WTC11 (cell line): ENCODE data around the gene TCEAL5. TPM values are rescaled to one million over a fixed set of nuclear protein-coding genes. Genes with fewer than 3 reads are reported as not detected.

Source experiments
- ATAC-seq: fragments of 200-7000 bp; cut with Tn5 transposase; 2 replicates; pipeline ENCODE4 v1.10.0; 2021; ENCODE audit warnings: mild to moderate bottlenecking, moderate library complexity
- CTCF ChIA-PET: fragments of 300-600 bp; sonication (Branson Sonifier 250); formaldehyde crosslinking; loops from one replicate; lab custom pipeline; 2021; ENCODE audit warnings: antibody characterized with exemption; lab: Charles Lee
- POLR2A ChIA-PET: fragments of 350-600 bp; sonication (Branson Sonifier 250); formaldehyde crosslinking; loops from one replicate; lab custom pipeline; 2021; ENCODE audit warnings: antibody characterized with exemption; lab: Charles Lee
- DNase-seq: peaks from one replicate; pipeline ENCODE4 v3.0.0; 2021; ENCODE audit warnings: low spot score
- H3K27ac Mint-ChIP-seq: 2 replicates; pipeline ENCODE4 v1.8.0; 2021; ENCODE audit warnings: mixed read lengths
- H3K27me3 Mint-ChIP-seq: 2 replicates; pipeline ENCODE4 v1.8.0; 2021; ENCODE audit warnings: low read depth, mild to moderate bottlenecking, moderate library complexity, mixed read lengths
- H3K36me3 Mint-ChIP-seq: 2 replicates; pipeline ENCODE4 v1.8.0; 2021; ENCODE audit warnings: mixed read lengths
- H3K4me1 Mint-ChIP-seq: 2 replicates; pipeline ENCODE4 v1.8.0; 2022; ENCODE audit warnings: mixed read lengths
- H3K4me3 Mint-ChIP-seq: 2 replicates; pipeline ENCODE4 v1.8.0; 2021; ENCODE audit warnings: mild to moderate bottlenecking, moderate library complexity, mixed read lengths
- H3K9me3 Mint-ChIP-seq: 2 replicates; pipeline ENCODE4 v1.8.0; 2021; ENCODE audit warnings: mixed read lengths
- AFF4 ChIP-seq: sonication (generic); formaldehyde crosslinking; IDR thresholded peaks from 2 replicates; pipeline ENCODE4 v1.8.1; 2023; ENCODE audit warnings: mild to moderate bottlenecking, missing genetic modification reagents, borderline replicate concordance
- AR ChIP-seq: fragments of 250-450 bp; sonication (Bioruptor Pico); IDR thresholded peaks from 2 replicates; pipeline ENCODE4 v1.9.0; 2021; ENCODE audit warnings: mild to moderate bottlenecking
- FOXK1 ChIP-seq: sonication (generic); formaldehyde crosslinking; IDR thresholded peaks from 2 replicates; pipeline ENCODE4 v1.8.0; 2022; ENCODE audit warnings: mild to moderate bottlenecking, moderate library complexity, missing genetic modification reagents
- FOXP1 ChIP-seq: sonication (generic); formaldehyde crosslinking; IDR thresholded peaks from 2 replicates; pipeline ENCODE4 v1.8.0; 2022; ENCODE audit warnings: missing genetic modification reagents, mild to moderate bottlenecking, moderate library complexity, borderline replicate concordance
- FOXP4 ChIP-seq: sonication (generic); formaldehyde crosslinking; IDR thresholded peaks from 2 replicates; pipeline ENCODE4 v1.8.0; 2022; ENCODE audit warnings: mild to moderate bottlenecking, missing genetic modification reagents
- MXD4 ChIP-seq: fragments of 250-450 bp; sonication (Bioruptor Pico); IDR thresholded peaks from 2 replicates; pipeline ENCODE4 v1.8.0; 2021; ENCODE audit warnings: mild to moderate bottlenecking, moderate library complexity, borderline replicate concordance
- PRDM15 ChIP-seq: sonication (generic); formaldehyde crosslinking; IDR thresholded peaks from 2 replicates; pipeline ENCODE4 v1.8.0; 2022; ENCODE audit warnings: missing genetic modification reagents
- SP1 ChIP-seq: sonication (generic); formaldehyde crosslinking; conservative IDR thresholded peaks from 2 replicates; pipeline ENCODE4 v1.8.1; 2022; ENCODE audit warnings: missing genetic modification reagents
- USF1 ChIP-seq: sonication (generic); formaldehyde crosslinking; IDR thresholded peaks from 2 replicates; pipeline ENCODE4 v1.8.0; 2022; ENCODE audit warnings: mild to moderate bottlenecking, missing genetic modification reagents
- USF2 ChIP-seq: sonication (generic); formaldehyde crosslinking; IDR thresholded peaks from 2 replicates; pipeline ENCODE4 v1.8.1; 2023; ENCODE audit warnings: mild to moderate bottlenecking, missing genetic modification reagents, moderate library complexity
- ZBTB21 ChIP-seq: sonication (generic); formaldehyde crosslinking; IDR thresholded peaks from 2 replicates; pipeline ENCODE4 v1.8.1; 2023; ENCODE audit warnings: mild to moderate bottlenecking, missing genetic modification reagents, borderline replicate concordance
- ZNF219 ChIP-seq: sonication (generic); formaldehyde crosslinking; IDR thresholded peaks from 2 replicates; pipeline ENCODE4 v1.8.0; 2023; ENCODE audit warnings: missing genetic modification reagents, mild to moderate bottlenecking, borderline replicate concordance
- ZNF396 ChIP-seq: fragments of 250-450 bp; sonication (Bioruptor Pico); IDR thresholded peaks from 2 replicates; pipeline ENCODE4 v1.8.0; 2021; ENCODE audit warnings: mild to moderate bottlenecking, moderate library complexity, borderline replicate concordance
- ZNF423 ChIP-seq: fragments of 250-450 bp; sonication (Bioruptor Pico); IDR thresholded peaks from 2 replicates; pipeline ENCODE4 v2.1.2; 2022; ENCODE audit warnings: mild to moderate bottlenecking, moderate library complexity
- total RNA-seq: library from RNA; stranded (reverse); gene quantifications from 3 replicates; pipeline ENCODE4 v1.2.3, GENCODE V29; 2021

Gene TCEAL5
- total RNA-seq, 1 experiment from 2014 or later: 3.5 TPM

GRCh38 chrX:103254921-103255493 lies 21.5 kb downstream of the TCEAL5 start, which contains the start of gene TCEAL8:
Gene TCEAL8 (minus strand): TSS chrX:103255155. CDS start chrX:103253979, 1,176 bp downstream.
- DNase-seq (peak; percentile 74), ATAC-seq (peak; percentile 29; the same call in 1 of the 2 replicates)
- Mint-ChIP-seq H3K4me1 (peaks cover 31% of the 10 kb centered on the region), H3K27me3 (no peaks in the 10 kb centered on the region), H3K27ac (peak within 1 kb of the TSS; percentile 99), H3K9me3 (no peaks in the 10 kb centered on the region), H3K36me3 (peaks cover 7% of the 10 kb centered on the region), H3K4me3 (peak within 1 kb of the TSS; percentile 94)
- TF ChIP-seq USF2 (CRISPR knock-in tag) (peak; percentile 88), FOXK1 (CRISPR knock-in tag) (peak; percentile 20; the same call in 1 of the 2 replicates), USF1 (peak; percentile 84), FOXP1 (CRISPR knock-in tag) (no peak)
- CTCF ChIA-PET: interaction anchor here (2.0 kb wide), 1 partner anchor 44 kb away, joined by 9 read pairs; no protein-coding TSS in a partner anchor
- POLR2A ChIA-PET: interaction anchor here (0.6 to 1.3 kb wide), 4 partner anchors 22 to 121 kb away, joined by 3 to 5 read pairs (median 3); partner anchors contain the start of genes BEX2, BEX3 and TCEAL5

- POLR2A ChIA-PET: interaction anchor here (1.1 to 1.3 kb wide), 3 partner anchors 23 to 56 kb away, joined by 3 to 5 read pairs (median 3); partner anchors contain the start of genes BEX2 and TCEAL5
- H3K4me1 Mint-ChIP-seq: peaks cover 31% of the 10 kb centered on the region
- H3K36me3 Mint-ChIP-seq: peaks cover 7% of the 10 kb centered on the region
- H3K9me3 Mint-ChIP-seq: no peaks in the 10 kb centered on the region
- peak; percentile 82 for DNase-seq
- CTCF ChIA-PET: interaction anchor here (1.5 to 2.0 kb wide), 2 partner anchors 43 to 210 kb away, joined by 4 to 9 read pairs; no protein-coding TSS in a partner anchor
- ATAC-seq: peak; percentile 93
- peak overlapping the region; percentile 94 for H3K4me3 Mint-ChIP-seq
- H3K27me3 Mint-ChIP-seq: no peaks in the 10 kb centered on the region
- peak overlapping the region; percentile 99 for H3K27ac Mint-ChIP-seq
- TF ChIP-seq ZNF423 (CRISPR knock-in tag): no peak
- no peak for TF ChIP-seq FOXK1 (CRISPR knock-in tag)
- TF ChIP-seq SP1 (CRISPR knock-in tag): peak; percentile 63; the same call in 1 of the 2 replicates
- no peak for TF ChIP-seq AFF4
- peak; percentile 75; the same call in 1 of the 2 replicates for TF ChIP-seq AR
- TF ChIP-seq USF2 (CRISPR knock-in tag): peak; percentile 19; the same call in 1 of the 2 replicates
- TF ChIP-seq FOXP4 (CRISPR knock-in tag): no peak
- TF ChIP-seq ZNF396 (CRISPR knock-in tag): no peak
- TF ChIP-seq PRDM15 (CRISPR knock-in tag): peak; percentile 88
- no peak for TF ChIP-seq ZBTB21
- TF ChIP-seq ZNF219 (CRISPR knock-in tag): no peak
- TF ChIP-seq MXD4 (CRISPR knock-in tag): no peak
Observed at GRCh38 chrX:103254171-103254824, 22.3 kb downstream of the TCEAL5 start.
